ENCODE results near the gene ASB18.

ASB18 gene

DNA sequence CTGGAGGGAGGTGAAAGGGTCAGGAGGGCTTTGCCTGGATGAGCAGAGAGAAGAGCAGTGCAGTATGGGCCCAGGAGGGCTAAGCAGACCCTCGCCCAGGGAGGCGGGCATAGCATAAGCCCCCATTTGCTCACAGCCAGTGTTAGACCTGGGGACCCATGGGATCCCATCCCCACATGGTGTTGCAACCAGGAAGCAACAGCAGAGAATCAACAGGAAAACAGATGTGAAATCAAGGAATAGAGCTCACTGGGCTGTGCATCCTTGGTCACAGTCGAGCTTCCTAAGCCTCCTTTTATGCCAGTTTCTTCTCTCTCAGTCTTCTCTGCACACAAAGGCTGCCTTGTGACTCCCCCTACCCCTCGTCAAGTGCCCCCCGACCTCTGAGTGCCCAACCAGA lies 19.9 kb downstream of the ASB18 start:
- Histone ChIP-seq H3K4me1 (ENCODE audit: control insufficient read depth in 1 of 2, insufficient read depth in 2 of 2, low read length in 2 of 2) (no peaks in the 10 kb centered on the region), H3K27me3 (ENCODE audit: control insufficient read depth in 1 of 2, insufficient read depth in 2 of 2, low read length in 2 of 2) (peaks cover 15 to 17% of the 10 kb centered on the region in 2 donors)

DNA sequence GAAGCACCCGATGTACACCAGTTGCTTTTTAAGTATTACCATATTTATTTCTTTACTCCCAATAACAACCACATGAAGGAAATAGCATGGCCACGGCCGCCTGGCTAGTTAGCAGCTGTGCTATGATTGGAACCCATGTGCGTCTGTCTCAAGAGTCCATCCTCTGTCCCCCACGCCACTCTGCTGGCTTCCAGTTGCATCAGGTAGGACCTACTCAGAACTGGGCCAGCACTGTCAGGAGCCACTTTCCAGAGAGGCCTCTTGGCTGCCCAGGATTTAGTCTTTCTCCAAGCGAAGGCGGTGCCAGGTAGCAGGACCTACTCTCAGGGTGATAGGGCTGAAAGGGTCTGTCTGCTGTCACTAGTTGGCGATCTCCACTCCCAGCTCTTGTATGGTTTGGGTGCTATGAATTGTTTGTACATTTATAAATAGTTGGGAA lies 22.1 kb downstream of the ASB18 start:
- Histone ChIP-seq H3K4me3 (ENCODE audit: low read depth in 1 of 2, low read length in 2 of 2) (no peak overlapping the region), H3K36me3 (ENCODE audit: control insufficient read depth in 1 of 2, insufficient read depth in 2 of 2, low read length in 2 of 2) (no peaks in the 10 kb centered on the region), H3K27me3 (ENCODE audit: control insufficient read depth in 1 of 2, insufficient read depth in 2 of 2, low read length in 2 of 2) (peaks cover 27 to 30% of the 10 kb centered on the region in 2 donors), H3K27ac (ENCODE audit: low read depth, low read length) (no peak overlapping the region), H3K9ac (ENCODE audit: low read depth in 1 of 2, low read length in 2 of 2) (no peak overlapping the region), H3K4me1 (ENCODE audit: control insufficient read depth in 1 of 2, insufficient read depth in 2 of 2, low read length in 2 of 2) (no peaks in the 10 kb centered on the region), H3K9me3 (ENCODE audit: control insufficient read depth in 1 of 2, low read length in 2 of 2) (no peaks in the 10 kb centered on the region)

More for the DNA sequence above, 19.9 kb downstream of the ASB18 start:
- no peaks in the 10 kb centered on the region for H3K9me3 ChIP-seq (ENCODE audit: control insufficient read depth in 1 of 2, low read length in 2 of 2)
- H3K27ac ChIP-seq (ENCODE audit: low read depth, low read length), result no peak overlapping the region
- no peak overlapping the region for H3K4me3 ChIP-seq (ENCODE audit: low read depth in 1 of 2, low read length in 2 of 2)
- no peak overlapping the region for H3K9ac ChIP-seq (ENCODE audit: low read depth in 1 of 2, low read length in 2 of 2)
- no peaks in the 10 kb centered on the region for H3K36me3 ChIP-seq (ENCODE audit: control insufficient read depth in 1 of 2, insufficient read depth in 2 of 2, low read length in 2 of 2)

GRCh38 chr2:236241181-236242056 lies 22.8 kb downstream of the ASB18 start:
- H3K27ac ChIP-seq (ENCODE audit: low read depth, low read length), result no peak overlapping the region
- H3K4me1 ChIP-seq (ENCODE audit: control insufficient read depth in 1 of 2, insufficient read depth in 2 of 2, low read length in 2 of 2), result no peaks in the 10 kb centered on the region
- peaks cover 32 to 37% of the 10 kb centered on the region in 2 donors for H3K27me3 ChIP-seq (ENCODE audit: control insufficient read depth in 1 of 2, insufficient read depth in 2 of 2, low read length in 2 of 2)
- no peak overlapping the region for H3K4me3 ChIP-seq (ENCODE audit: low read depth in 1 of 2, low read length in 2 of 2)
- no peak overlapping the region for H3K9ac ChIP-seq (ENCODE audit: low read depth in 1 of 2, low read length in 2 of 2)
- H3K36me3 ChIP-seq (ENCODE audit: control insufficient read depth in 1 of 2, insufficient read depth in 2 of 2, low read length in 2 of 2), result no peaks in the 10 kb centered on the region
- H3K9me3 ChIP-seq (ENCODE audit: control insufficient read depth in 1 of 2, low read length in 2 of 2), result no peaks in the 10 kb centered on the region

GRCh38 chr2:236240228-236240990 lies 23.8 kb downstream of the ASB18 start:
- Histone ChIP-seq H3K9me3 (ENCODE audit: control insufficient read depth in 1 of 2, low read length in 2 of 2) (no peaks in the 10 kb centered on the region), H3K4me3 (ENCODE audit: low read depth in 1 of 2, low read length in 2 of 2) (no peak overlapping the region), H3K27ac (ENCODE audit: low read depth, low read length) (no peak overlapping the region), H3K27me3 (ENCODE audit: control insufficient read depth in 1 of 2, insufficient read depth in 2 of 2, low read length in 2 of 2) (peaks cover 41 to 46% of the 10 kb centered on the region in 2 donors), H3K4me1 (ENCODE audit: control insufficient read depth in 1 of 2, insufficient read depth in 2 of 2, low read length in 2 of 2) (no peaks in the 10 kb centered on the region), H3K9ac (ENCODE audit: low read depth in 1 of 2, low read length in 2 of 2) (no peak overlapping the region), H3K36me3 (ENCODE audit: control insufficient read depth in 1 of 2, insufficient read depth in 2 of 2, low read length in 2 of 2) (no peaks in the 10 kb centered on the region)

GRCh38 chr2:236239276-236240065 lies 24.7 kb downstream of the ASB18 start:
- H3K27me3 ChIP-seq (ENCODE audit: control insufficient read depth in 1 of 2, insufficient read depth in 2 of 2, low read length in 2 of 2), result peaks cover 45 to 52% of the 10 kb centered on the region in 2 donors
- H3K4me1 ChIP-seq (ENCODE audit: control insufficient read depth in 1 of 2, insufficient read depth in 2 of 2, low read length in 2 of 2), result no peaks in the 10 kb centered on the region
- no peak overlapping the region for H3K9ac ChIP-seq (ENCODE audit: low read depth in 1 of 2, low read length in 2 of 2)
- H3K9me3 ChIP-seq (ENCODE audit: control insufficient read depth in 1 of 2, low read length in 2 of 2), result no peaks in the 10 kb centered on the region
- H3K4me3 ChIP-seq (ENCODE audit: low read depth in 1 of 2, low read length in 2 of 2), result no peak overlapping the region
- no peaks in the 10 kb centered on the region for H3K36me3 ChIP-seq (ENCODE audit: control insufficient read depth in 1 of 2, insufficient read depth in 2 of 2, low read length in 2 of 2)
- H3K27ac ChIP-seq (ENCODE audit: low read depth, low read length), result no peak overlapping the region

DNA sequence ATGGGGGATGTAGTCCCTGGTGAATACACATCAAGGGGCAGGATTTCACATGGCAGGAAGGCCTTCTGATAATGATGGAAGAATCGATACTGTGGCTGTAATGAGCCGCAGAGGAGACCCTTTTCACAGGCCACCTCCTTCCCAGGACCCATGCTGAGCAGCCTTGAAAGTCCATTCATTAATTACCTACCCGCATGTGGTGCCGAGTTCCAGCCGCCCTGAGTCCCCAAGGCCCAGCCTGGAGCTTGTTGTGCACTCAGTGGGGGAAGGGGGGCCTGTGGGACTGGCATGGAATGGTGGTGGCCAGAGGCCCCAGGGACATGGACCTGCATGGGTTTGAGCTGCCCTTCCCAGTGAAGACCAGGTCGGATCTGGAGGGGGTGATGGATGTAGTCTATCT lies 25.5 kb downstream of the ASB18 start:
- H3K36me3 ChIP-seq (ENCODE audit: control insufficient read depth in 1 of 2, insufficient read depth in 2 of 2, low read length in 2 of 2), result no peaks in the 10 kb centered on the region
- peaks cover 48 to 58% of the 10 kb centered on the region in 2 donors for H3K27me3 ChIP-seq (ENCODE audit: control insufficient read depth in 1 of 2, insufficient read depth in 2 of 2, low read length in 2 of 2)
- no peaks in the 10 kb centered on the region for H3K9me3 ChIP-seq (ENCODE audit: control insufficient read depth in 1 of 2, low read length in 2 of 2)
- H3K9ac ChIP-seq (ENCODE audit: low read depth in 1 of 2, low read length in 2 of 2), result no peak overlapping the region
- H3K4me3 ChIP-seq (ENCODE audit: low read depth in 1 of 2, low read length in 2 of 2), result no peak overlapping the region
- H3K4me1 ChIP-seq (ENCODE audit: control insufficient read depth in 1 of 2, insufficient read depth in 2 of 2, low read length in 2 of 2), result no peaks in the 10 kb centered on the region
- no peak overlapping the region for H3K27ac ChIP-seq (ENCODE audit: low read depth, low read length)

GRCh38 chr2:236237468-236238190 lies 26.6 kb downstream of the ASB18 start:
- H3K9ac ChIP-seq (ENCODE audit: low read depth in 1 of 2, low read length in 2 of 2), result no peak overlapping the region
- H3K4me3 ChIP-seq (ENCODE audit: low read depth in 1 of 2, low read length in 2 of 2), result no peak overlapping the region
- no peaks in the 10 kb centered on the region for H3K4me1 ChIP-seq (ENCODE audit: control insufficient read depth in 1 of 2, insufficient read depth in 2 of 2, low read length in 2 of 2)
- no peaks in the 10 kb centered on the region for H3K9me3 ChIP-seq (ENCODE audit: control insufficient read depth in 1 of 2, low read length in 2 of 2)
- H3K36me3 ChIP-seq (ENCODE audit: control insufficient read depth in 1 of 2, insufficient read depth in 2 of 2, low read length in 2 of 2), result no peaks in the 10 kb centered on the region
- no peak overlapping the region for H3K27ac ChIP-seq (ENCODE audit: low read depth, low read length)
- H3K27me3 ChIP-seq (ENCODE audit: control insufficient read depth in 1 of 2, insufficient read depth in 2 of 2, low read length in 2 of 2), result peaks cover 48 to 58% of the 10 kb centered on the region in 2 donors

DNA sequence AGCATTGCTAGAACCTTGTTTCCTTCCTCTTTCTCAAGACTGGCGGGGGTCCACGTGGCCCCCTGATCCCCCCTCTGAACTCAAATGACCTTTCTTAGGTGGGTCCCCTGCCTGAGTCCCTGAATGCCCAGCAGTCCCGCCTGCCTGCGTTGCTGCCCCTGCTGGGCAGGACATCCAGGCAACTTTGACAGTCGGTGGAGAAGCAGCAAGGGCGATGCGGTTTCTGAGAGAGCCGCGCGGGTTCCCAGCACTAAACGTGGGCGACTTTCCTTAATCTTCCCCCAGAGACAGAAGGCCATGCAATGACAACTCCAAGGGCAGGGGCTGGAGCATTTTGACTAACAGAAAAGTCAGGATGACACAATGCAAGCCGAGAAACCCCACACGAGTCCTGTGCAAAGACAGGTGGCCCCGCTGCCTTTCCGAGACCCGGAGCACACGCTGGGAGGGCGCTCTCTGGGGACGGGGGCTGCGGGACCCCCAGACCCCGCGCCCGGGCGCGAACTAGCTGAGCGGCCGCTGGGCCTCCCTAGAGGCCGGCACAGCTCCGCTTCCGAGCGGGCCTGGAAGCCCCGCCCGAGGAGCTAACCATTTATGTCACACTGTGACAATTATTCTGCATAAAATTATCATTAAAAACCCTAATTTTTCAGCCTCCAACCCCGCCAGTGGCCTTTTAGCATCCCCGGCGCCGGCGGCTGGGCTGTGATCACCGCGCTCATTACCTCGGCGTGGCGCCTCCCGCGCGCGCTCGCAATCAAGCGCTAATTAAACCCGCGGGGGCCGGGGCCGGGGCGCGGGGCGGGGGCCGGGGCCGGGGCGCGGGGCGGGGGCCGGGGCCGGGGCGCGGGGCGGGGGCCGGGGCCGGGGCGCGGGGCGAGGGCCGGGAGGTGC lies 27.4 kb downstream of the ASB18 start:
- Histone ChIP-seq H3K9ac (ENCODE audit: low read depth in 1 of 2, low read length in 2 of 2) (no peak overlapping the region), H3K9me3 (ENCODE audit: control insufficient read depth in 1 of 2, low read length in 2 of 2) (no peaks in the 10 kb centered on the region), H3K27ac (ENCODE audit: low read depth, low read length) (no peak overlapping the region), H3K4me1 (ENCODE audit: control insufficient read depth in 1 of 2, insufficient read depth in 2 of 2, low read length in 2 of 2) (no peaks in the 10 kb centered on the region), H3K4me3 (ENCODE audit: low read depth in 1 of 2, low read length in 2 of 2) (no peak overlapping the region), H3K36me3 (ENCODE audit: control insufficient read depth in 1 of 2, insufficient read depth in 2 of 2, low read length in 2 of 2) (no peaks in the 10 kb centered on the region), H3K27me3 (ENCODE audit: control insufficient read depth in 1 of 2, insufficient read depth in 2 of 2, low read length in 2 of 2) (peaks cover 48 to 58% of the 10 kb centered on the region in 2 donors)

DNA sequence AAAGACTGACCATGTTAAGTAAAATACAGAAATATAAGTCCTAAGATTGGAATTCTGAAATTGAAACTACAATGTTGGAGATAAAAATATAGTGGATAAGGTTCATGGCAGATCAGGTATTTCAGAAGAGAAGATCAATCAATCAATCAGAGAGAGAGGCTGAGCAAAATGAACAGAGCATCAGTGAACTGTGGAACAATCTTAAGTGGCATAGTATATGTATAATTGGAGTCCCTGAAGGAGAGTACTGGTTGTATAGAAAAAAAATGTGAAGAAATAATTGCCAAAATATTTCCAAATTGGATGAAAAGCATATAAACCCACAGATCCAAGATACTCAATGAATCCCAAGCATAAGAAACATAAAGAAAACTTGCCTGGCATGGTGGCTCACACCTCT lies 35.0 kb downstream of the ASB18 start:
- Histone ChIP-seq H3K9ac (ENCODE audit: low read depth in 1 of 2, low read length in 2 of 2) (no peak overlapping the region), H3K27me3 (ENCODE audit: control insufficient read depth in 1 of 2, insufficient read depth in 2 of 2, low read length in 2 of 2) (peaks cover 2 to 3% of the 10 kb centered on the region in 2 donors), H3K4me1 (ENCODE audit: control insufficient read depth in 1 of 2, insufficient read depth in 2 of 2, low read length in 2 of 2) (no peaks in the 10 kb centered on the region), H3K9me3 (ENCODE audit: control insufficient read depth in 1 of 2, low read length in 2 of 2) (peaks cover 3 to 5% of the 10 kb centered on the region in 2 donors), H3K36me3 (ENCODE audit: control insufficient read depth in 1 of 2, insufficient read depth in 2 of 2, low read length in 2 of 2) (no peaks in the 10 kb centered on the region), H3K4me3 (ENCODE audit: low read depth in 1 of 2, low read length in 2 of 2) (no peak overlapping the region), H3K27ac (ENCODE audit: low read depth, low read length) (no peak overlapping the region)
